Lower leg skin (tissue), 3 donors: ENCODE measurements around the gene SLC22A16.

ENCODE experiments used
- POLR2A ChIP-seq, 2 donors: fragments of 450-650 bp; IDR thresholded peaks; one replicate each; pipeline ENCODE4 v1.6.1; 2016 to 2017; ENCODE audit warnings: antibody characterized with exemption in 2 of 2, mild to moderate bottlenecking in 1 of 2, moderate library complexity in 1 of 2
- TF ChIP-seq, protein P1 (sequence below), 3 donors: fragments of 450-650 bp; IDR thresholded peaks; one replicate each; pipeline ENCODE4 v1.5.1; 2016; ENCODE audit warnings: antibody characterized with exemption in 3 of 3, mild to moderate bottlenecking in 3 of 3, moderate library complexity in 2 of 3

DNA sequence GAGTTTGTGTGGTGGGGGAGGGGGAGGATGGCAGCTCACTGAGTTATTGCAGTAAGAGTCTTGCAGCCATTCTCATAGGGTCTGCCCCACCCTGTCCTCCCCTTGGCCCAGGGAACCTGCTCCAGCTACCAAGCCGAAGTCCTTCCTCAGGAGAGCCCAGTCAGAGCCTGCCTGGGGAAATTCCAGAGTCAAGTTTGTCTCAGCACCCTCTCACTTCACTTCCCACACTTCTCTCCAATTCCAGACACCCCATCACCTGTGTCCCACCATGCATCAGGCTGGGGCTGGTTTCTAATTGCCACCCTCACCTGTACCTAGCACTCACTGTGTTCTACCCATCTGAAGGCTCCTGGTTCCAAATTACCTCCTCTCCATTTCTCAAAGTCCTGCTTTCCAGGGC lies 10.3 kb upstream of the SLC22A16 start:
- TF ChIP-seq, protein P1, sequence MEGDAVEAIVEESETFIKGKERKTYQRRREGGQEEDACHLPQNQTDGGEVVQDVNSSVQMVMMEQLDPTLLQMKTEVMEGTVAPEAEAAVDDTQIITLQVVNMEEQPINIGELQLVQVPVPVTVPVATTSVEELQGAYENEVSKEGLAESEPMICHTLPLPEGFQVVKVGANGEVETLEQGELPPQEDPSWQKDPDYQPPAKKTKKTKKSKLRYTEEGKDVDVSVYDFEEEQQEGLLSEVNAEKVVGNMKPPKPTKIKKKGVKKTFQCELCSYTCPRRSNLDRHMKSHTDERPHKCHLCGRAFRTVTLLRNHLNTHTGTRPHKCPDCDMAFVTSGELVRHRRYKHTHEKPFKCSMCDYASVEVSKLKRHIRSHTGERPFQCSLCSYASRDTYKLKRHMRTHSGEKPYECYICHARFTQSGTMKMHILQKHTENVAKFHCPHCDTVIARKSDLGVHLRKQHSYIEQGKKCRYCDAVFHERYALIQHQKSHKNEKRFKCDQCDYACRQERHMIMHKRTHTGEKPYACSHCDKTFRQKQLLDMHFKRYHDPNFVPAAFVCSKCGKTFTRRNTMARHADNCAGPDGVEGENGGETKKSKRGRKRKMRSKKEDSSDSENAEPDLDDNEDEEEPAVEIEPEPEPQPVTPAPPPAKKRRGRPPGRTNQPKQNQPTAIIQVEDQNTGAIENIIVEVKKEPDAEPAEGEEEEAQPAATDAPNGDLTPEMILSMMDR (IDR thresholded peaks at IDR 0.05), result no peak
- no peak for TF ChIP-seq POLR2A (IDR thresholded peaks at IDR 0.05)
